22Rv1 (cell line): Measurements from ENCODE around the gene KCNT2.

ENCODE experiments used
- H3K27ac ChIP-seq: fragments of 450-650 bp; 2 replicates; pipeline ENCODE4 v1.5.1; 2017
- CTCF ChIP-seq: fragments of 450-650 bp; IDR thresholded peaks from 2 replicates; pipeline ENCODE4 v1.5.1; 2017; ENCODE audit warnings: mild to moderate bottlenecking
- ZFX ChIP-seq: fragments of 450-650 bp; IDR thresholded peaks from 2 replicates; pipeline ENCODE4 v1.6.1; 2017; ENCODE audit warnings: antibody characterized with exemption, borderline replicate concordance

The KCNT2 gene

GRCh38 chr1:196409586-196409985, 198.7 kb downstream of the KCNT2 start:
- TF ChIP-seq ZFX, result no peak
- TF ChIP-seq CTCF, result no peak
- no peak overlapping the region for H3K27ac ChIP-seq

- H3K27ac ChIP-seq, result no peak overlapping the region
Measured at GRCh38 chr1:196407358-196408051, 200.7 kb downstream of the KCNT2 start.

GRCh38 chr1:196405839-196406238, 202.4 kb downstream of the KCNT2 start:
- no peak for TF ChIP-seq CTCF
- no peak for TF ChIP-seq ZFX
- no peak overlapping the region for H3K27ac ChIP-seq

More at GRCh38 chr1:196407358-196408051, 200.7 kb downstream of the KCNT2 start:
- no peak for TF ChIP-seq ZFX
- TF ChIP-seq CTCF, result no peak

GRCh38 chr1:196403803-196404690, 204.2 kb downstream of the KCNT2 start:
- H3K27ac ChIP-seq, result no peak overlapping the region
- no peak for TF ChIP-seq ZFX
- no peak for TF ChIP-seq CTCF

GRCh38 chr1:196401891-196402290, 206.3 kb downstream of the KCNT2 start:
- TF ChIP-seq ZFX (no peak), CTCF (no peak)
- no peak overlapping the region for H3K27ac ChIP-seq

- H3K27ac ChIP-seq, result no peak overlapping the region
- TF ChIP-seq ZFX (no peak), CTCF (no peak)
Measured at GRCh38 chr1:196401452-196401833, 206.8 kb downstream of the KCNT2 start.
